ENCODE data around the gene SLC5A9.

SLC5A9 gene

DNA sequence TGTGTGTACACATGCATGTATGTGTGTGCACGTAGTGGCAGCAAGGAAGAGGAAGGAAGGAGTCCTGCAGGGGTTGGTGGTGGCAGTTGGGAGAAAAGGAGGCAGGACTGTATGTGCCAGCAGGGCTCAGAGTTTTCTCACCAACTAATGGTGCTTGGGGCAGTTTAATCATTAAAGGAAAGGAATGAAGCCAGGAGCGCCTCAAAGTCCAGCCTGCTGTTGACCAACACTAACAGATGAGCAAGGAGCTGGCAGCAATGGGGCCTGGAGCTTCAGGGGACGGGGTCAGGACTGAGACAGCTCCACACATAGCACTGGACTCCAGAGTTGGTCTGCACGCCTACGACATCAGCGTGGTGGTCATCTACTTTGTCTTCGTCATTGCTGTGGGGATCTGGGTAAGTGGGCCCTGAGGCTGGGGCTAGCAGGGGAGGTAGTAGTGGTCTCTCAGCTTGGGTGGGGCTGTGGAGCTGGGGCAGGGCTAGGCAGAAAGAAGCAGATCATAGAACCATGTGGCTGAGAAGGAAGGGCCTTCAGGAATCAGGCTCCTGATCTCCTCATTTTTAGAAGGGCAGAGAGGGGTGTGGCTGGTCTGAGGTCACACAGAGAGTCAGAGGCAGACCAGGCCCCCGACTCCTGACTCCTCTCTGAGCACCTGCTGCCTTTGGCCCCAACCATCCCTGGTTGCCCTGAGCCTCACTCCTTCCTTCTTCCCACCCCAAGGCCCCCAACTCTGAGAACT is at the start of gene SLC5A9:
SLC5A9 (plus strand) TSS at position 216 of the 742 bp plus-strand sequence; CDS start at position 237, 21 bp downstream.
- no peak for DNase-seq (ENCODE audit: extremely low spot score, insufficient read length, low read depth)
- FAIRE-seq = no peak

DNA sequence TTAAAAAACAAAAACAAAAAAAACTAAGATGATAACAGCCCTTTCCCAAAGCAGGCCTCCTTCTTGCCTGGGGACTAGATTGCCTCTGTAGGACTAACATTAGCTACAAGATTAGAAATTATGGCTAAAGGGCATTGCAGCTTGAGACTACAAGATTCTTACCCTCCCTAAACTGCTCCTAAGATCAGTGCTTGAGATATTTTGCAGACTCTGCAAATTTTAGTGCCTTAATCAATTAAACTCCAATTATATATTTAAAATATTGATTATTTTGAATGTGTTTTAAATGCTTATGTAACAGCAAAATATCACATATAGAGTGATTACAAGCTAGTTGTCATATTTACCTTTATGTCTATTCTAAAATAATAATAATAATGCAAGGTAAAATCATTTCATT is 47.4 kb upstream of the SLC5A9 start:
- DNase-seq (ENCODE audit: extremely low spot score, insufficient read length, low read depth) (no peak), FAIRE-seq (no peak)

- FAIRE-seq (no peak), DNase-seq (ENCODE audit: extremely low spot score, insufficient read length, low read depth) (no peak)
These were observed 45.3 kb upstream of the SLC5A9 start for GRCh38 chr1:48177257-48177656.

DNA sequence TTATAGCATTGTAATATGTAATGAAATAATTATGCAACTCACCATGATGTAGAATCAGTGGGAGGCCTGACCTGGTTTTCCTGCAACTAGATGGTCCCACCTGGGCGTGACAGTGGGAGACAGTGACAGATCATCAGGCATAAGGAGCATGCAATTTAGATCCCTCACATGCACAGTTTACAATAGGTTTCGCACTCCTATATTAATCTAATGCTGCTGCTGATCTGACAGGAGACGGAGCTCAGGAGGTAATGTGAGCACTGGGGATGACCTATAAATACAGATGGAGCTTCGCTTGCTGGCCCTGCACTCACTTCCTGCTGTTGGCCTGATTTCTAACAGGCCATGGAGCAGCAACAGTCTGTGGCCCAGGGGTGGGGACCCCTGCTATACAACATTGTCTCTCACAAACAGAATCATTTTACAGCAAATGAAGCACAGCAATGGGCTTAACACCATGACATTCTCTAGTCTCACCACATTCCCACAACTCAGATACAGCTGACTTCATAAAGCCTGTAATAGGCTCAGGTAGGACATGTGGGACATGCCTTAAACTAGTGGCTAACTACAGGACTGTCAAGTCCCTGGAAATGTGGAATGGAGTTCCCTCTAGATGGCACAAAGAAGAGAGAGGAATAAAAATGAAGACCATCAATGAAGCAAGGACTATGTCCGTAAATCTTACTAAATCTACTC is 40.7 kb upstream of the SLC5A9 start:
- FAIRE-seq (no peak), DNase-seq (ENCODE audit: extremely low spot score, insufficient read length, low read depth) (no peak)

DNA sequence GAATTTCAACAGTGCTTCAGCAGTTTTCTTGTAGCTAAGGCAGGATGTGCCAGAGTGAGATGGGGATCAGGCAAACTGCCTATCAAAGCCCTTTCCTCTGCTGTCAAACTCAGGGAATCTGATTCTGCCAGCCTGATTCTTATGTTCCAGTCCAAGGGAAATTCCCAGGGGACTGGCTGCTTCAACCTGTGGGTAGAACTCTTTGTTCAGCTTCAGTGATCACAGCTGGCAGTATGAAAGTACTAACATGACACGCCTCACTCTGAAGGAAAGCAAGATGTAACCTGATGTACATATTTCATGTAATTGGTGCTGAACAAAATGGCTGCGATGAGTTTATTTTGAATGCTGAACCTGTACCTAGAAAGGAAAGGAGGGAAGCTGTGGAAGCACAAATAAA is 40.1 kb upstream of the SLC5A9 start:
- peak; percentile 56 for FAIRE-seq
- DNase-seq (ENCODE audit: extremely low spot score, insufficient read length, low read depth) = no peak

DNA sequence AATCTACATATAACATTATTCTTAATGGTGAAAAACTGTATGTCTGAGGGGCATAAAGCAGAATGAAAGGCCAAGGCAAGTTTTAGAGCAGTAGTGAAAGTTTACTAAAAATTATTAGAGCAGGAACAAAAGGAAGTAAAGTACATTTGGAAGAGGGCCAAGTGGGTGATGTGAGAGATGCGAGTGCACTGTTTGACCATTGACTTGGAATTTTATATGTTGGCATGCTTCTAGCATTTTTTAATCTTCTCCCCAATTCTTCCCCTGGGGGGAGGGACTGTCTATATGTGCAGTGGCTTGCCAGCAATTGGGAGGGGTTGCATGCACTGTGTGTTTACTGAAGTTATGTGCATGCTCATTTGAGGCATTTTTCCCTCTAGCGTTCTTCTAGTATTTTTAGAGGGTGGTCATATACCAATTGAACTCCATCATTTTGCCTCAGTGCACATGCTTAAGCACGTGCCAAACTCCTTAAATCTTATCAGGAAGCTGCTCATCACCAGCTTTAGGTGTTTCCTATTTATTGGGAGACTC is 36.1 kb upstream of the SLC5A9 start:
- DNase-seq (ENCODE audit: extremely low spot score, insufficient read length, low read depth) (no peak), FAIRE-seq (no peak)

DNA sequence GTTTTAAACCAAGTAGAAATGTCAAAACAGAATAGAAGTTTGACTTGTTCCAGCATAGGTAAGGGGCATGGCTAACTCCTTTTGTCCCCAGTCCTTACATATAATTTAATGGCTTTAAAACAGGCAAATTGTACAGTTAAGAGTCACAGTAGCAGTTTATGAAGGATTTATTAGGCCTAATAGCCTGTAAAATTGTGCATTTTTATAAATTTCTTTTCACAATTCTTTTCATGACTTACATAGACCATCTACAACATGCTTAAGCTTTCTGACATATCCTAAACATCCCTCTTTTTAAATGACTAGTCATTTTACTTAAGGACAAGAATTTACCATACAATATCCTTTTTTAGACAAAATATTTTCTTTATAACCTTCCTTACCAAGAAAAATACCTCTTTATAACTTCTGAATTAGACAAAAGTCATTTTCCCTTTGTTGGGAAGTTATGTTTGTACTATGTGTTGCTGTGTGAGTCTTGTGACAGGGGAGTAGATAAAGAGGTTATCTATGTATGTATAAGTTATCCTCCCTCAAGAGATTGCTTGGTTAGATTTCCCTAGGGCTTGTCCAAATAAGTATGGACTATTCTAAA is 34.5 kb upstream of the SLC5A9 start:
- DNase-seq (ENCODE audit: extremely low spot score, insufficient read length, low read depth) = no peak
- FAIRE-seq = no peak

DNA sequence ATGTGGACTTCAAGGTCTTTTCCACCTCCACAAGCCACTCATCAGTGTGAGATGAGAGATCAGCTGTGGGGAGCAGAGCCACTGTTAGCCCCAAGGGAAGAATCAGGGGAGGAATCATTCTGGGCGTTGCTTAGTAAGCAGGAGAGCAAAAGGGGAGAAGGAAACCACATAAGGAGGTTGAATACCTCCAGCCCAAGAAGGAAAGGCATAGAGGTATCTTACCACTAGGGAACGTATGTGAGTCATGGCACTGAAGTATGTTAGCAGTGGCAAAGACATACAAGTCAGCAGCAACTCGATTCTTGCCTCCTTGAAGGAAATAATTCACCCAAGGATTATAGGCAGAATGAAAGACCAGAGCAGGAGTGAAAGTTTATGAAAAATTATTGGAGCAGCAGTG is 31.6 kb upstream of the SLC5A9 start:
- FAIRE-seq (no peak), DNase-seq (ENCODE audit: extremely low spot score, insufficient read length, low read depth) (no peak)

DNA sequence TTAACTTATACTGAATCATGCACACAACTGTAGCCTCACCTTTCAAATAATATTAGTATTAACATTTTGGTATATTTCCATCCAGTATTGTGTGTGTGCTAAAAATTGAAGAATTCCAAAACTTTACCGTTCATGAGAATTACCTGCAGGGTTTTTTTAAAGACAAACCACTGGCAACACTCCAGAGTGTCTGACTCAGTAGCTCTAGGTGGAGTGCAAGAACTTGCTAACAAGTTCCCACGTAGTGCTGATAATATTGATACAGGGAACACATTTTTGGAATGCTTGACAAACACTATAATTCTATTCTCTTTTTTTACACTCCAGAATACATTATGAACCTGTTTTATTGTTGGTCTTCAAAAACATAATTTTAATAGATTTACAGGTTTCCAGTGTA is 27.7 kb upstream of the SLC5A9 start:
- FAIRE-seq (no peak), DNase-seq (ENCODE audit: extremely low spot score, insufficient read length, low read depth) (no peak)

- FAIRE-seq = no peak
- DNase-seq (ENCODE audit: extremely low spot score, insufficient read length, low read depth) = no peak
These were observed 26.3 kb upstream of the SLC5A9 start for GRCh38 chr1:48196237-48196636.

DNA sequence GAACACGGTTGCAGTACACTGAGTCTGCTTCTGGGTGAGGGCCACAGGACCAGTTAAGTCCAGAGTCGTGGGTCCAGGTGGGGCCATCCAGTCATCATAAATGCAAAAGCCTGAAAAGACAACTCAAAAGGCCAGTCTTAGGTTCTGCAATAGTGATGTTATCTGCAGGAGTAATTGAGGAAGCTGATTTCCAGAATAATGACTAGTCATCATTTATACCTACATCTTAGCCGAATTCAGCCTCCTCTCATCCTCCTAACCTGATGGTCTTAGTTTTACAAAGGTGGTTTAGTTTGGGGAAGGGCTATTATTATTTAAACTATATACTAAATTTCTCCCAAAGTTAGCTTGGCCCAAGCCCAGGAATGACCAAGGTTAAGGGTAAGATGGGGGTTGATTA is 23.5 kb upstream of the SLC5A9 start:
- FAIRE-seq = no peak
- DNase-seq (ENCODE audit: extremely low spot score, insufficient read length, low read depth) = no peak

GRCh38 chr1:48200166-48200900 is 22.2 kb upstream of the SLC5A9 start:
- DNase-seq (ENCODE audit: extremely low spot score, insufficient read length, low read depth) (no peak), FAIRE-seq (no peak)

GRCh38 chr1:48202030-48202752 is 20.3 kb upstream of the SLC5A9 start:
- DNase-seq (ENCODE audit: extremely low spot score, insufficient read length, low read depth) (no peak), FAIRE-seq (peak; percentile 82)

DNA sequence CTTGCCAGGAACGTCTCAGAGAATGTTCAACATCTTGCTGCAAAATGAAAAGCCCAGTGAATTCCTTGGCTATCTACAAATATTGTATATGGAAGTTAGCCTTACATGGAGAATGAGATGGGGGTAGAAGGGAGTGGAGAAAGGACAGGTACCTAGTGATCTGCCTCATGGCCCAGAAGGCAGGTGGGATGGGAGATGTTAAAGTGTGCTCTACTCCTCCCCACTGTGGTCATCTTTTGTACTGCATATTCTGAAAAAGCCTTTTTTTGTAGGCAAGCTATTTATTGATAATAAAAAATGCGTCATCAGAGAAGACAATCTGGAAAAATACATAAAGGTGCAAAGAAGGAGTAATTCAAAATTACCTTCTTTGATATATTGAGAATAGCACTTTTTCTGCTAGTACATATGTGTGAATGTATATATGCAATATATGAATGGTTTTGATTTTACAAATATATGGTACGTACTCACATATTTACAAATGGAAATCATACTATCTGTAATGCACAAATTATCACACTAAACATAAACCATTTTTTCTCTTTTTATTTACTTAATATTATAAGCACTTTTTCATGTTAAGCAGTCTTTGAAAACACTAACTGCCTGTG is 19.1 kb upstream of the SLC5A9 start:
- DNase-seq (ENCODE audit: extremely low spot score, insufficient read length, low read depth) = no peak
- FAIRE-seq = peak; percentile 59

DNA sequence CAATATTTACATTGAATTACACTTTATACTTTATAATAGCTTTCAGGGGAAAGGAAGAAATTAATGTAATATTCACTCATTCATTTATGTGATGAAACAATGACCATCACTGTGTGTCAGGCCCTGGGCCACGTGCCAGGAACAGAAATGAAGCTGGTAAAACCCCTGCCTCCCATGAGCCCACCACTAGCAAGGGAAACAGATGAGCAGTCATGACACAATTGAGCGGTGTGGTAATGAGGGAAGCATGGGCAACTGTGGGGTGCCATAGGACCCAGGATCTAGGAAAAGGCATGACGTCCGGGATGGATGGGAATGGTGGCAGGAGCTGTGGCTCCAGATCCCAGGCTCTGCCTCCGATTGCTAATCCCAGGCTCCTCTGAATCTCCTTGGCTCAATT is 17.0 kb upstream of the SLC5A9 start:
- FAIRE-seq (no peak), DNase-seq (ENCODE audit: extremely low spot score, insufficient read length, low read depth) (no peak)

- no peak for FAIRE-seq
These were observed 16.1 kb upstream of the SLC5A9 start for GRCh38 chr1:48206371-48206770.

GRCh38 chr1:48207131-48207530 is 15.4 kb upstream of the SLC5A9 start:
- no peak for FAIRE-seq
- DNase-seq (ENCODE audit: extremely low spot score, insufficient read length, low read depth) = no peak

More at GRCh38 chr1:48206371-48206770, 16.1 kb upstream of the SLC5A9 start:
- no peak for DNase-seq (ENCODE audit: extremely low spot score, insufficient read length, low read depth)

DNA sequence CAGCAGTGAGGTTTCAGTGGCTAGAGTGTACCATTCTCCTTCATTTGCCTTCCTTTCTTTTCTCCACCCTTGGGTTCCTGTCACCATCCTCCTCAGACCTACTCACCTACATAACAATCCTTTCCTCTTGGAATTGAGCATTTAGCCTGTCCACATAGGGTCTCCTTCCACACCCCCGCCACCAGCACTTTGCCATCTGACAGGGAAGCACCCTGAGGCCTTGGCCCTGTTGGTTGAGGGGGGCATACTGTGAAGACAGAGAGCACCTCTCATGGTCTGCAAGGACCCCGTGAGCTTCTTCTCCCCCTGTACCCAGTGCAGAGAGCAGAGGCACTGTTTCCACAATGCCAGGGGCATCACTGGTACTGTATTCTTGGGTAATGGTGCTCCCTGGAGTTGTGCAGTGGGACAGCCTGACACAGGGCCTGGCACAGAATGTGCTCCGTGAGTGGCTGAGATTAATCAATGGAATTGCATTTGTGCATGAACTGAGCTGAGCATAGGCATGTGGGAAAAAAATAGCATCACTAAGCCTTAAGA is 14.9 kb upstream of the SLC5A9 start:
- no peak for DNase-seq (ENCODE audit: extremely low spot score, insufficient read length, low read depth)
- FAIRE-seq = no peak

DNA sequence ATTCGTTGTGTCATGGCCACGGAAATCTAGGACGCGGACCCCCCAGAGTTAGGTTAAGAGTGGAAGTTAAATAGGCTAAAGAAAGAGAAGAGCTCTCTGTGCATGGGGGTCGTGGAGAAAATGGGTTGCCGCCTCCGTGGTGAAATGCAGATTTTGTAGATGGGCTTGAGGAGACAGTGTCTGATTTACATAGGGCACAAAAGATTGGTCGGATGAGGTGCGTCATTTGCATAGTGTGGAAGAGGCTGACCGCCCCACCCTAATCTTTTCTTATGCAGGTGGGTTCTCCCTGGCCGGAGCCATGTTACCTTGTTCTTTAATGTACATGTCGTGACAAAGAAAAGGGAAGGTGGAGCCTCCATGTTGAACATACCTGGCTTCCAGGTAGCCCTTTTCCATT is 14.3 kb upstream of the SLC5A9 start:
- DNase-seq (ENCODE audit: extremely low spot score, insufficient read length, low read depth) = no peak
- no peak for FAIRE-seq
